PFSK-1 (cell line): ENCODE results near the gene VOPP1.

ENCODE experiments used
- REST ChIP-seq, 2 experiments: IDR thresholded peaks; 2 replicates each; pipeline versions ENCODE4 v1.6.1 to v1.8.0; 2011 to 2012; ENCODE audit warnings: low read depth in 2 of 2, low read length in 2 of 2, control low read depth in 1 of 2, inconsistent platforms in 1 of 2, mild to moderate bottlenecking in 1 of 2, moderate library complexity in 1 of 2; ENCODE audit not compliant: insufficient read depth in 1 of 2
- TAF1 ChIP-seq: IDR thresholded peaks from 2 replicates; pipeline ENCODE4 v1.6.1; 2012; ENCODE audit warnings: low read length, control low read depth, borderline replicate concordance; ENCODE audit not compliant: insufficient read depth

- no peak for TF ChIP-seq REST (IDR thresholded peaks at IDR 0.05; ENCODE audit: insufficient read depth in 1 of 2, low read depth in 2 of 2, low read length in 2 of 2)
- TF ChIP-seq TAF1 = no peak
Measured at GRCh38 chr7:55527307-55527706, 45.0 kb downstream of the VOPP1 start.
